Nephron (organoid): ENCODE results near the gene HSD3B7.

Source experiments
- H3K27ac Mint-ChIP-seq, 3 experiments: 2 replicates each; pipeline ENCODE4 v1.8.0; 2020; ENCODE audit warnings: mixed read lengths in 3 of 3, mild to moderate bottlenecking in 2 of 3, moderate library complexity in 1 of 3
- H3K27me3 Mint-ChIP-seq: 2 replicates; pipeline ENCODE4 v1.8.0; 2021; ENCODE audit warnings: low read depth, mild to moderate bottlenecking, moderate library complexity, mixed read lengths
- H3K36me3 Mint-ChIP-seq: 2 replicates; pipeline ENCODE4 v1.8.0; 2020; ENCODE audit warnings: low read depth, mixed read lengths
- H3K4me1 Mint-ChIP-seq: 2 replicates; pipeline ENCODE4 v1.8.0; 2020; ENCODE audit warnings: mixed read lengths
- H3K4me3 Mint-ChIP-seq, 3 experiments: 2 replicates each; pipeline ENCODE4 v1.8.0; 2020; ENCODE audit warnings: mild to moderate bottlenecking in 3 of 3, mixed read lengths in 3 of 3, moderate library complexity in 2 of 3
- H3K9me3 Mint-ChIP-seq: 2 replicates; pipeline ENCODE4 v1.8.0; 2020; ENCODE audit warnings: mixed read lengths
- TF ChIP-seq, protein P1 (sequence below), 3 experiments: fragments of 200-600 bp; sonication (generic); IDR thresholded peaks; one replicate each; pipeline ENCODE4 v1.5.0; 2021; ENCODE audit warnings: antibody characterized with exemption in 3 of 3; ENCODE audit not compliant: unreplicated experiment in 3 of 3

Gene HSD3B7

DNA sequence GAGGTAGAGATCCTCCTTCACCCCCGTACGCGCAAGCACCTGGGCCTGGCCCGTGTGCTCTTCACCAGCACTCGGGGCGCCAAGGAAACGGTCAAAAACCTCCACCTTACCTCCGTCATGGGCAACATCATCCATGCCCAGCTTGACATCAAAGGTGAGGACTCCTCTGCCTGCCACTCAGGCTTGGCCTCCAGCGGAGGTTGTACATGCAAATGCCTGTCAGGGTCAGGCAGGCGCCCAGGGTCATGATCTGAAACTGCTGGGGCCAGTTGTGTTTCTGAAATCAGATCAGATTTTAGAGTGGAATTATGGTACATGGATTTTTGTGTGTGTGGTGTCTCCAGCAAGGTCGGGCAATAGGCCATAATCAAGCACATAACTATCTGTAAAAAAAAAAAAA, 23.6 kb upstream of the HSD3B7 start:
- peak overlapping the region in 2 of 3 experiments; percentile 65 to 78 for H3K4me3 Mint-ChIP-seq
- no peaks in the 10 kb centered on the region for H3K9me3 Mint-ChIP-seq
- H3K27me3 Mint-ChIP-seq = no peaks in the 10 kb centered on the region
- TF ChIP-seq, protein P1, sequence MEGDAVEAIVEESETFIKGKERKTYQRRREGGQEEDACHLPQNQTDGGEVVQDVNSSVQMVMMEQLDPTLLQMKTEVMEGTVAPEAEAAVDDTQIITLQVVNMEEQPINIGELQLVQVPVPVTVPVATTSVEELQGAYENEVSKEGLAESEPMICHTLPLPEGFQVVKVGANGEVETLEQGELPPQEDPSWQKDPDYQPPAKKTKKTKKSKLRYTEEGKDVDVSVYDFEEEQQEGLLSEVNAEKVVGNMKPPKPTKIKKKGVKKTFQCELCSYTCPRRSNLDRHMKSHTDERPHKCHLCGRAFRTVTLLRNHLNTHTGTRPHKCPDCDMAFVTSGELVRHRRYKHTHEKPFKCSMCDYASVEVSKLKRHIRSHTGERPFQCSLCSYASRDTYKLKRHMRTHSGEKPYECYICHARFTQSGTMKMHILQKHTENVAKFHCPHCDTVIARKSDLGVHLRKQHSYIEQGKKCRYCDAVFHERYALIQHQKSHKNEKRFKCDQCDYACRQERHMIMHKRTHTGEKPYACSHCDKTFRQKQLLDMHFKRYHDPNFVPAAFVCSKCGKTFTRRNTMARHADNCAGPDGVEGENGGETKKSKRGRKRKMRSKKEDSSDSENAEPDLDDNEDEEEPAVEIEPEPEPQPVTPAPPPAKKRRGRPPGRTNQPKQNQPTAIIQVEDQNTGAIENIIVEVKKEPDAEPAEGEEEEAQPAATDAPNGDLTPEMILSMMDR (IDR thresholded peaks at IDR 0.05; ENCODE audit: unreplicated experiment in 3 of 3) = no peak
- H3K36me3 Mint-ChIP-seq = peaks cover 55% of the 10 kb centered on the region
- no peak overlapping the region for H3K27ac Mint-ChIP-seq
- H3K4me1 Mint-ChIP-seq = peaks cover 21% of the 10 kb centered on the region

DNA sequence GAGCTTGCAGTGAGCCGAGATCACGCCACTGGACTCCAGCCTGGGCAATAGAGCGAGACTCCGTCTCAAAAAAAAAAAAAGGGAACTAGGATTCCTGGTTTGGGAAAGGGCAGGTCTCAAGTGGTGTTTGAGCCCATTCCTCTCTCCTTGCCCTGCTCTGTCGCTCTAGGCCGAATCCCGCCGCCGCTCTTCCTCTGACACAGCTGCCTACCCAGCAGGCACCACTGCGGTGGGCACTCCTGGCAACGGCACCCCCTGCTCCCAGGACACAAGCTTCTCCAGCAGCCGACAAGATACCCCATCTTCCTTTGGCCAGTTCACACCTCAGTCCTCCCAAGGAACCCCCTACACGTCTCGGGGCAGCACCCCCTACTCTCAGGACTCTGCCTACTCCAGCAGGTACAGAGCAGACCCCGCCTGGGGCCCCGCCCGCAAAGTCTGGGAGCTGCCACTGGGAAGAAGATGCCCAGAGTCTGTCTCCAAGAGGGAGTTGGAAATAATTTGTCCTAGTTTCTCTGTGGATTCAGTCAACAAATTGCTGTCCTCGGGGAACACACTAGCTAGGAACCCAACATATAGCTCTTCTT, 21.0 kb upstream of the HSD3B7 start:
- no peak overlapping the region for H3K27ac Mint-ChIP-seq
- no peaks in the 10 kb centered on the region for H3K27me3 Mint-ChIP-seq
- H3K4me3 Mint-ChIP-seq = no peak overlapping the region
- peaks cover 13% of the 10 kb centered on the region for H3K4me1 Mint-ChIP-seq
- peaks cover 71% of the 10 kb centered on the region for H3K36me3 Mint-ChIP-seq
- no peaks in the 10 kb centered on the region for H3K9me3 Mint-ChIP-seq
- TF ChIP-seq, protein P1 (IDR thresholded peaks at IDR 0.05; ENCODE audit: unreplicated experiment in 3 of 3) = no peak

DNA sequence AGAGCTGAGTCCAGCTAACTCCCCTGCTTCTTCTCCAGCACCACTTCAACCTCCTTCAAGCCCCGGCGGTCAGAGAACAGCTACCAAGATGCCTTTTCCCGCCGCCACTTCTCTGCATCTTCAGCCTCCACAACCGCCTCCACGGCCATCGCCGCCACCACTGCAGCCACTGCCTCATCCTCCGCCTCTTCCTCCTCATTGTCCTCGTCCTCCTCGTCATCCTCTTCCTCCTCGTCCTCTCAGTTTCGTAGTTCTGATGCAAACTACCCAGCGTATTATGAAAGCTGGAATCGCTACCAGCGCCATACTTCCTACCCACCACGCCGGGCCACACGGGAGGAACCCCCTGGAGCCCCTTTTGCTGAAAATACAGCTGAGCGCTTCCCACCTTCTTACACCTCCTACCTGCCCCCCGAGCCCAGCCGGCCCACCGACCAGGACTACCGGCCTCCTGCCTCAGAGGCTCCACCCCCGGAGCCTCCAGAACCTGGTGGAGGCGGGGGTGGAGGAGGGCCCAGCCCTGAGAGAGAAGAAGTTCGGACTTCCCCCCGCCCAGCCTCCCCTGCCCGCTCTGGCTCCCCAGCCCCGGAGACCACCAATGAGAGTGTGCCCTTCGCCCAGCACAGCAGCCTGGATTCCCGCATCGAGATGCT, 20.3 kb upstream of the HSD3B7 start:
- TF ChIP-seq, protein P1 (IDR thresholded peaks at IDR 0.05; ENCODE audit: unreplicated experiment in 3 of 3) = no peak
- Mint-ChIP-seq H3K27ac (no peak overlapping the region), H3K4me3 (peak overlapping the region in 1 of 3 experiments; percentile 26), H3K4me1 (peaks cover 6% of the 10 kb centered on the region), H3K27me3 (no peaks in the 10 kb centered on the region), H3K9me3 (no peaks in the 10 kb centered on the region), H3K36me3 (peaks cover 71% of the 10 kb centered on the region)

DNA sequence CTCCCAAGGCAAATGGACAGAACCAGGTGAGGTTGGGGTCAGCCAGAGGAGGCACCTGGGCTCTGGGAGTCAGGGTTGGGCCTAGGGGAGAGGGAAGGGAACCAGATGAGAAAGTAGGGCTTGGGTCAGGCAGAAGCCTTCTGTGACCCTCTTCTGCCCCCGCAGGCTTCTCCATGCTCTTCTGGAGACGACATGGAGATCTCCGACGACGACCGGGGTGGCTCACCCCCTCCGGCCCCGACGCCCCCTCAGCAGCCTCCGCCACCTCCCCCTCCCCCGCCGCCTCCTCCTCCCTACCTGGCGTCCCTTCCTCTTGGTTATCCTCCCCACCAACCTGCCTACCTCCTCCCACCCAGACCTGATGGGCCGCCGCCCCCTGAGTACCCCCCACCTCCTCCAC, 19.6 kb upstream of the HSD3B7 start:
- no peaks in the 10 kb centered on the region for H3K27me3 Mint-ChIP-seq
- TF ChIP-seq, protein P1 (IDR thresholded peaks at IDR 0.05; ENCODE audit: unreplicated experiment in 3 of 3) = no peak
- no peaks in the 10 kb centered on the region for H3K4me1 Mint-ChIP-seq
- H3K36me3 Mint-ChIP-seq = peaks cover 66% of the 10 kb centered on the region
- H3K4me3 Mint-ChIP-seq = no peak overlapping the region
- no peaks in the 10 kb centered on the region for H3K9me3 Mint-ChIP-seq
- no peak overlapping the region for H3K27ac Mint-ChIP-seq

DNA sequence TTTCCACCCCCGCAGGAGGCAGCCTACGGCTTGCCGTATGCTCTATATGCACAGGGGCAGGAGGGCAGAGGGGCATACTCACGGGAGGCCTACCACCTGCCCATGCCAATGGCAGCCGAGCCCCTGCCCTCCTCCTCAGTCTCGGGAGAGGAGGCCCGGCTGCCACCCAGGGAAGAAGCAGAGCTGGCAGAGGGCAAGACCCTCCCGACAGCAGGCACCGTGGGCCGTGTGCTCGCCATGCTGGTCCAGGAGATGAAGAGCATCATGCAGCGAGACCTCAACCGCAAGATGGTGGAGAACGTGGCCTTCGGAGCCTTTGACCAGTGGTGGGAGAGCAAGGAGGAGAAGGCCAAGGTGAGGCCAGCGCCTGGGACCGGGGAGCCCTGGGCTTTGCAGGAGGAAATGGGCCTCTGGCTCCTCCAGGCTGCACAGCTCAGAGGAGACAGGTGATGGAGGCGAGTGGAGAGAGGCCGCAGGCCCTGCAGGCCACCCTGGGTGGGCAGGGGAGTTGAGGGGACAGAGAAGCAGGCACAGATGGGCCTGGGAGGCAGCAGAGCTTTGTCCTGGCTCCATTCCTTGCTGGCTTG, 18.9 kb upstream of the HSD3B7 start:
- no peaks in the 10 kb centered on the region for H3K9me3 Mint-ChIP-seq
- peaks cover 68% of the 10 kb centered on the region for H3K36me3 Mint-ChIP-seq
- H3K27me3 Mint-ChIP-seq = no peaks in the 10 kb centered on the region
- no peaks in the 10 kb centered on the region for H3K4me1 Mint-ChIP-seq
- no peak overlapping the region for H3K27ac Mint-ChIP-seq
- TF ChIP-seq, protein P1 (IDR thresholded peaks at IDR 0.05; ENCODE audit: unreplicated experiment in 3 of 3) = no peak
- no peak overlapping the region for H3K4me3 Mint-ChIP-seq
